T-helper 1 cell treated with Interleukin-12 subunit alpha and Interleukin-12 subunit beta and Interleukin-4 antibody, amounts not matched to agents 30 μg/mL and 1 μg/mL, for 36 hours (primary cell): ENCODE results near the gene SH3RF2.

Experiments used
- H3K27ac Mint-ChIP-seq: one replicate; pipeline ENCODE4 v1.8.0; 2021; ENCODE audit warnings: mild to moderate bottlenecking, mixed read lengths
- H3K27me3 Mint-ChIP-seq: one replicate; pipeline ENCODE4 v1.8.0; 2021; ENCODE audit warnings: low read depth, mixed read lengths
- H3K36me3 Mint-ChIP-seq: one replicate; pipeline ENCODE4 v1.8.0; 2021; ENCODE audit warnings: low read depth, mixed read lengths
- H3K4me1 Mint-ChIP-seq: one replicate; pipeline ENCODE4 v1.8.0; 2021; ENCODE audit warnings: low read depth, mixed read lengths
- H3K4me3 Mint-ChIP-seq: one replicate; pipeline ENCODE4 v1.8.0; 2021; ENCODE audit warnings: mild to moderate bottlenecking, moderate library complexity, mixed read lengths
- H3K9me3 Mint-ChIP-seq: one replicate; pipeline ENCODE4 v1.8.0; 2021; ENCODE audit warnings: mixed read lengths

SH3RF2 gene

GRCh38 chr5:146032911-146033310, 96.5 kb downstream of the SH3RF2 start:
- H3K27me3 Mint-ChIP-seq: peaks cover 12% of the 10 kb centered on the region
- H3K4me3 Mint-ChIP-seq: no peak overlapping the region
- H3K4me1 Mint-ChIP-seq: no peaks in the 10 kb centered on the region
- no peaks in the 10 kb centered on the region for H3K36me3 Mint-ChIP-seq
- H3K9me3 Mint-ChIP-seq: no peaks in the 10 kb centered on the region
- no peak overlapping the region for H3K27ac Mint-ChIP-seq

- no peak overlapping the region for H3K4me3 Mint-ChIP-seq
- H3K9me3 Mint-ChIP-seq: no peaks in the 10 kb centered on the region
- peaks cover 18% of the 10 kb centered on the region for H3K27me3 Mint-ChIP-seq
- H3K36me3 Mint-ChIP-seq: no peaks in the 10 kb centered on the region
- no peaks in the 10 kb centered on the region for H3K4me1 Mint-ChIP-seq
- H3K27ac Mint-ChIP-seq: no peak overlapping the region
Measured at GRCh38 chr5:146034127-146034526, 97.7 kb downstream of the SH3RF2 start.

GRCh38 chr5:146034605-146035004, 98.2 kb downstream of the SH3RF2 start:
- Mint-ChIP-seq H3K4me3 (no peak overlapping the region), H3K27ac (no peak overlapping the region), H3K36me3 (no peaks in the 10 kb centered on the region), H3K4me1 (no peaks in the 10 kb centered on the region), H3K9me3 (no peaks in the 10 kb centered on the region), H3K27me3 (peaks cover 20% of the 10 kb centered on the region)

- Mint-ChIP-seq H3K4me3 (no peak overlapping the region), H3K27ac (no peak overlapping the region), H3K9me3 (no peaks in the 10 kb centered on the region), H3K27me3 (peaks cover 19% of the 10 kb centered on the region), H3K36me3 (no peaks in the 10 kb centered on the region), H3K4me1 (peaks cover 5% of the 10 kb centered on the region)
Measured at GRCh38 chr5:146039420-146039819, 103.0 kb downstream of the SH3RF2 start.

GRCh38 chr5:146040527-146040926, 104.1 kb downstream of the SH3RF2 start:
- Mint-ChIP-seq H3K9me3 (no peaks in the 10 kb centered on the region), H3K36me3 (no peaks in the 10 kb centered on the region), H3K4me1 (peaks cover 5% of the 10 kb centered on the region), H3K4me3 (no peak overlapping the region), H3K27ac (no peak overlapping the region), H3K27me3 (peaks cover 19% of the 10 kb centered on the region)

- no peak overlapping the region for H3K27ac Mint-ChIP-seq
- H3K36me3 Mint-ChIP-seq: no peaks in the 10 kb centered on the region
- H3K4me1 Mint-ChIP-seq: peaks cover 5% of the 10 kb centered on the region
- H3K27me3 Mint-ChIP-seq: peaks cover 19% of the 10 kb centered on the region
- H3K9me3 Mint-ChIP-seq: no peaks in the 10 kb centered on the region
- no peak overlapping the region for H3K4me3 Mint-ChIP-seq
Measured at GRCh38 chr5:146041180-146041789, 104.9 kb downstream of the SH3RF2 start.

GRCh38 chr5:146042628-146043279, 106.4 kb downstream of the SH3RF2 start:
- no peaks in the 10 kb centered on the region for H3K36me3 Mint-ChIP-seq
- H3K9me3 Mint-ChIP-seq: no peaks in the 10 kb centered on the region
- H3K4me1 Mint-ChIP-seq: peaks cover 5% of the 10 kb centered on the region
- peaks cover 11% of the 10 kb centered on the region for H3K27me3 Mint-ChIP-seq
- no peak overlapping the region for H3K27ac Mint-ChIP-seq
- H3K4me3 Mint-ChIP-seq: no peak overlapping the region

GRCh38 chr5:146043722-146044121, 107.3 kb downstream of the SH3RF2 start:
- H3K4me3 Mint-ChIP-seq: no peak overlapping the region
- no peaks in the 10 kb centered on the region for H3K9me3 Mint-ChIP-seq
- peaks cover 5% of the 10 kb centered on the region for H3K4me1 Mint-ChIP-seq
- no peak overlapping the region for H3K27ac Mint-ChIP-seq
- no peaks in the 10 kb centered on the region for H3K36me3 Mint-ChIP-seq
- H3K27me3 Mint-ChIP-seq: peaks cover 8% of the 10 kb centered on the region

GRCh38 chr5:146047396-146047795, 111.0 kb downstream of the SH3RF2 start:
- Mint-ChIP-seq H3K27ac (no peak overlapping the region), H3K36me3 (no peaks in the 10 kb centered on the region), H3K4me1 (peaks cover 5% of the 10 kb centered on the region), H3K9me3 (no peaks in the 10 kb centered on the region), H3K4me3 (no peak overlapping the region), H3K27me3 (peaks cover 17% of the 10 kb centered on the region)

GRCh38 chr5:146048994-146049703, 112.8 kb downstream of the SH3RF2 start:
- peaks cover 17% of the 10 kb centered on the region for H3K27me3 Mint-ChIP-seq
- no peak overlapping the region for H3K27ac Mint-ChIP-seq
- no peaks in the 10 kb centered on the region for H3K9me3 Mint-ChIP-seq
- H3K4me3 Mint-ChIP-seq: no peak overlapping the region
- no peaks in the 10 kb centered on the region for H3K36me3 Mint-ChIP-seq
- no peaks in the 10 kb centered on the region for H3K4me1 Mint-ChIP-seq

- peaks cover 22% of the 10 kb centered on the region for H3K27me3 Mint-ChIP-seq
- no peak overlapping the region for H3K4me3 Mint-ChIP-seq
- H3K36me3 Mint-ChIP-seq: no peaks in the 10 kb centered on the region
- H3K4me1 Mint-ChIP-seq: no peaks in the 10 kb centered on the region
- no peaks in the 10 kb centered on the region for H3K9me3 Mint-ChIP-seq
- H3K27ac Mint-ChIP-seq: no peak overlapping the region
Measured at GRCh38 chr5:146049704-146050026, 113.3 kb downstream of the SH3RF2 start.

- Mint-ChIP-seq H3K36me3 (no peaks in the 10 kb centered on the region), H3K4me3 (no peak overlapping the region), H3K27ac (no peak overlapping the region)
Measured at GRCh38 chr5:146050086-146050485, 113.7 kb downstream of the SH3RF2 start.

GRCh38 chr5:146051678-146052077, 115.3 kb downstream of the SH3RF2 start:
- H3K9me3 Mint-ChIP-seq: no peaks in the 10 kb centered on the region
- H3K36me3 Mint-ChIP-seq: no peaks in the 10 kb centered on the region
- H3K4me3 Mint-ChIP-seq: no peak overlapping the region
- peaks cover 29% of the 10 kb centered on the region for H3K27me3 Mint-ChIP-seq
- H3K4me1 Mint-ChIP-seq: no peaks in the 10 kb centered on the region
- H3K27ac Mint-ChIP-seq: no peak overlapping the region

More at GRCh38 chr5:146050086-146050485, 113.7 kb downstream of the SH3RF2 start:
- Mint-ChIP-seq H3K4me1 (no peaks in the 10 kb centered on the region), H3K9me3 (no peaks in the 10 kb centered on the region), H3K27me3 (peaks cover 23% of the 10 kb centered on the region)

GRCh38 chr5:146052780-146053179, 116.4 kb downstream of the SH3RF2 start:
- H3K4me3 Mint-ChIP-seq: no peak overlapping the region
- H3K36me3 Mint-ChIP-seq: no peaks in the 10 kb centered on the region
- H3K27me3 Mint-ChIP-seq: peaks cover 34% of the 10 kb centered on the region
- no peaks in the 10 kb centered on the region for H3K9me3 Mint-ChIP-seq
- H3K4me1 Mint-ChIP-seq: no peaks in the 10 kb centered on the region
- H3K27ac Mint-ChIP-seq: no peak overlapping the region

- Mint-ChIP-seq H3K4me1 (peaks cover 2% of the 10 kb centered on the region), H3K36me3 (no peaks in the 10 kb centered on the region), H3K4me3 (no peak overlapping the region), H3K27ac (no peak overlapping the region), H3K27me3 (peaks cover 41% of the 10 kb centered on the region), H3K9me3 (no peaks in the 10 kb centered on the region)
Measured at GRCh38 chr5:146055432-146055831, 119.1 kb downstream of the SH3RF2 start.
